HepG2 (cell line): ENCODE measurements around the gene ADGRG1. TPM values are rescaled to one million over a fixed set of nuclear protein-coding genes. Genes with fewer than 3 reads are reported as not detected.
A peak's percentile ranks its signal among the peaks of the same experiment; 100 is the strongest.

Experiments
- ADNP ChIP-seq: sonication (generic); formaldehyde crosslinking; IDR thresholded peaks from 2 replicates; pipeline ENCODE4 v1.4.0; 2020; ENCODE audit warnings: missing genetic modification reagents
- CAMTA2 ChIP-seq: sonication (generic); formaldehyde crosslinking; IDR thresholded peaks from 2 replicates; pipeline ENCODE4 v1.4.0; 2020; ENCODE audit warnings: mild to moderate bottlenecking, missing genetic modification reagents, borderline replicate concordance
- CHD4 ChIP-seq: fragments of 200-600 bp; sonication (generic); IDR thresholded peaks from 2 replicates; pipeline ENCODE4 v1.7.0; 2017; ENCODE audit warnings: mild to moderate bottlenecking, low read length, borderline replicate concordance
- FOXA3 ChIP-seq: IDR thresholded peaks from 2 replicates; pipeline ENCODE4 v1.6.1; 2016; ENCODE audit warnings: missing genetic modification reagents, missing compliant biosample characterization
- FOXC1 ChIP-seq: sonication (generic); formaldehyde crosslinking; IDR thresholded peaks from 2 replicates; pipeline ENCODE4 v1.8.0; 2022; ENCODE audit warnings: mild to moderate bottlenecking, missing genetic modification reagents, borderline replicate concordance
- GPBP1L1 ChIP-seq: sonication (generic); formaldehyde crosslinking; IDR thresholded peaks from 2 replicates; pipeline ENCODE4 v1.5.0; 2020; ENCODE audit warnings: mild to moderate bottlenecking, missing genetic modification reagents
- HOXA5 ChIP-seq: sonication (generic); formaldehyde crosslinking; IDR thresholded peaks from 2 replicates; pipeline ENCODE4 v1.4.0; 2020; ENCODE audit warnings: missing genetic modification reagents
- PRDM10 ChIP-seq: sonication (generic); formaldehyde crosslinking; IDR thresholded peaks from 2 replicates; pipeline ENCODE4 v1.4.0; 2020; ENCODE audit warnings: low read depth, missing genetic modification reagents
- TFE3 ChIP-seq: IDR thresholded peaks from 2 replicates; pipeline ENCODE4 v1.6.1; 2016
- TMF1 ChIP-seq: sonication (generic); formaldehyde crosslinking; IDR thresholded peaks from 2 replicates; pipeline ENCODE4 v1.8.1; 2022; ENCODE audit warnings: low read depth, missing genetic modification reagents
- TRAFD1 ChIP-seq: sonication (generic); formaldehyde crosslinking; IDR thresholded peaks from 2 replicates; pipeline ENCODE4 v1.5.1; 2020; ENCODE audit warnings: missing genetic modification reagents, mild to moderate bottlenecking, borderline replicate concordance
- ZBTB3 ChIP-seq: sonication (generic); formaldehyde crosslinking; IDR thresholded peaks from 2 replicates; pipeline ENCODE4 v1.4.0; 2020; ENCODE audit warnings: low read depth, mild to moderate bottlenecking, moderate library complexity, missing genetic modification reagents, borderline replicate concordance
- ZFP82 ChIP-seq: sonication (generic); formaldehyde crosslinking; IDR thresholded peaks from 2 replicates; pipeline ENCODE4 v1.5.1; 2020; ENCODE audit warnings: mild to moderate bottlenecking, missing genetic modification reagents, borderline replicate concordance
- ZFP91 ChIP-seq: sonication (generic); formaldehyde crosslinking; IDR thresholded peaks from 2 replicates; pipeline ENCODE4 v1.9.0; 2022; ENCODE audit warnings: missing genetic modification reagents, mild to moderate bottlenecking, borderline replicate concordance
- ZNF20 ChIP-seq: sonication (generic); formaldehyde crosslinking; IDR thresholded peaks from 2 replicates; pipeline ENCODE4 v1.4.0; 2020; ENCODE audit warnings: mild to moderate bottlenecking, moderate library complexity, missing genetic modification reagents
- ZNF549 ChIP-seq: sonication (generic); formaldehyde crosslinking; IDR thresholded peaks from 2 replicates; pipeline ENCODE4 v1.5.0; 2020; ENCODE audit warnings: missing genetic modification reagents
- ZSCAN30 ChIP-seq: sonication (generic); formaldehyde crosslinking; IDR thresholded peaks from 2 replicates; pipeline ENCODE4 v1.5.0; 2020; ENCODE audit warnings: mild to moderate bottlenecking, missing genetic modification reagents
- polyA plus RNA-seq, 8 experiments: library from polyadenylated mRNA; depleted of rRNA in 3 of 8; stranded (reverse) in 7 of 8; unstranded in 1 of 8; fragments of >200 nt; fragmentation: Illumina TruSeq in 4 of 8; extraction: Trizol in 4 of 8; gene quantifications; 2 replicates each; pipeline versions ENCODE4 v1.2.1 to v1.2.3, GENCODE V29; 2011 to 2016; ENCODE audit warnings: low read depth in 4 of 8, missing spikeins in 1 of 8, mixed read lengths in 1 of 8; ENCODE audit not compliant: insufficient read depth in 1 of 8
- total RNA-seq, 5 experiments: library from RNA; depleted of rRNA; stranded (reverse); fragments of >200 nt; fragmentation: Illumina TruSeq; extraction: Trizol; gene quantifications; 2 replicates each; pipeline ENCODE4 v1.2.3, GENCODE V29; 2016; ENCODE audit warnings: low read depth in 1 of 5

Gene ADGRG1
- total and polyA plus RNA-seq, 2 of the 13 experiments (the other 11 are each of a cell fraction or from before 2014, with no cell fraction given): 2.7 to 5.9 TPM

GRCh38 chr16:57624044-57624688, 4.3 kb upstream of the ADGRG1 start (continued):
- TF ChIP-seq PRDM10 (CRISPR knock-in tag): no peak
- no peak for TF ChIP-seq ZFP82
- no peak; the same call in 1 of the 2 replicates for TF ChIP-seq TFE3 (CRISPR knock-in tag)
- no peak for TF ChIP-seq TRAFD1 (CRISPR knock-in tag)
- no peak for TF ChIP-seq ZSCAN30 (CRISPR knock-in tag)
- TF ChIP-seq CHD4: peak; percentile 96
- no peak for TF ChIP-seq TMF1
- 0 out of 2 replicates have a peak, but pooled peaks have one; percentile 73 for TF ChIP-seq FOXC1
- no peak for TF ChIP-seq ADNP (CRISPR knock-in tag)
- TF ChIP-seq ZBTB3: no peak
- TF ChIP-seq CAMTA2 (CRISPR knock-in tag): no peak
- TF ChIP-seq FOXA3: no peak; the same call in 1 of the 2 replicates
- TF ChIP-seq ZNF549 (CRISPR knock-in tag): no peak
- TF ChIP-seq ZNF20: no peak
- no peak for TF ChIP-seq GPBP1L1
- peak; percentile 20; the same call in 1 of the 2 replicates for TF ChIP-seq HOXA5 (CRISPR knock-in tag)
- no peak for TF ChIP-seq ZFP91 (CRISPR knock-in tag)
